HepG2 (cell line): ENCODE results near the gene NECAB2. TPM values are rescaled to one million over a fixed set of nuclear protein-coding genes. Genes with fewer than 3 reads are reported as not detected.
A peak's percentile ranks its signal among the peaks of the same experiment; 100 is the strongest.

Experiments used
- AKAP8 ChIP-seq: sonication (generic); formaldehyde crosslinking; IDR thresholded peaks from 2 replicates; pipeline ENCODE4 v1.5.1; 2020; ENCODE audit warnings: mild to moderate bottlenecking, missing genetic modification reagents
- FOXA1 ChIP-seq, 2 experiments: fragments of 450-650 bp in 1 of 2; sonication (generic) in 1 of 2; formaldehyde crosslinking in 1 of 2; IDR thresholded peaks; 2 replicates each; pipeline versions ENCODE4 v1.4.0 to v1.6.1; 2016 to 2020; ENCODE audit warnings: missing genetic modification reagents in 1 of 2
- FOXM1 ChIP-seq: sonication (generic); formaldehyde crosslinking; IDR thresholded peaks from 2 replicates; pipeline ENCODE4 v1.5.0; 2020; ENCODE audit warnings: missing genetic modification reagents
- KMT2B ChIP-seq: IDR thresholded peaks from 2 replicates; pipeline ENCODE4 v1.6.1; 2016; ENCODE audit warnings: missing genetic modification reagents, missing compliant biosample characterization
- PHB2 ChIP-seq: fragments of 450-650 bp; IDR thresholded peaks from 2 replicates; pipeline ENCODE4 v1.6.1; 2018; ENCODE audit not compliant: partially characterized antibody
- PITX1 ChIP-seq: sonication (generic); formaldehyde crosslinking; IDR thresholded peaks from 2 replicates; pipeline ENCODE4 v1.5.1; 2020; ENCODE audit warnings: mild to moderate bottlenecking, missing genetic modification reagents
- RFXANK ChIP-seq: IDR thresholded peaks from 2 replicates; pipeline ENCODE4 v1.6.1; 2016
- SRSF4 ChIP-seq: fragments of 200-400 bp; formaldehyde crosslinking; IDR thresholded peaks from one replicate; pipeline ENCODE4 v1.6.1; 2018; ENCODE audit warnings: mild to moderate bottlenecking, low read depth, low read length, moderate library complexity; ENCODE audit not compliant: poor library complexity, severe bottlenecking
- ZBTB20 ChIP-seq: sonication (generic); formaldehyde crosslinking; IDR thresholded peaks from 2 replicates; pipeline ENCODE4 v1.8.1; 2023; ENCODE audit warnings: missing genetic modification reagents, low read depth, mild to moderate bottlenecking, borderline replicate concordance
- ZBTB38 ChIP-seq: sonication (generic); formaldehyde crosslinking; IDR thresholded peaks from 2 replicates; pipeline ENCODE4 v1.5.1; 2020; ENCODE audit warnings: mild to moderate bottlenecking, missing genetic modification reagents
- ZNF296 ChIP-seq: sonication (generic); formaldehyde crosslinking; conservative IDR thresholded peaks from 2 replicates; pipeline ENCODE4 v1.5.0; 2020; ENCODE audit warnings: mild to moderate bottlenecking, missing genetic modification reagents
- ZNF563 ChIP-seq: sonication (generic); formaldehyde crosslinking; IDR thresholded peaks from 2 replicates; pipeline ENCODE4 v1.8.0; 2022; ENCODE audit warnings: mild to moderate bottlenecking, moderate library complexity, missing genetic modification reagents
- ZNF564 ChIP-seq: sonication (generic); formaldehyde crosslinking; IDR thresholded peaks from 2 replicates; pipeline ENCODE4 v1.8.1; 2023; ENCODE audit warnings: mild to moderate bottlenecking, missing genetic modification reagents
- ZNF572 ChIP-seq: sonication (generic); formaldehyde crosslinking; IDR thresholded peaks from 2 replicates; pipeline ENCODE4 v1.5.1; 2020; ENCODE audit warnings: mild to moderate bottlenecking, missing genetic modification reagents
- polyA plus RNA-seq, 8 experiments: library from polyadenylated mRNA; depleted of rRNA in 3 of 8; stranded (reverse) in 7 of 8; unstranded in 1 of 8; fragments of >200 nt; fragmentation: Illumina TruSeq in 4 of 8; extraction: Trizol in 4 of 8; gene quantifications; 2 replicates each; pipeline versions ENCODE4 v1.2.1 to v1.2.3, GENCODE V29; 2011 to 2016; ENCODE audit warnings: low read depth in 4 of 8, missing spikeins in 1 of 8, mixed read lengths in 1 of 8; ENCODE audit not compliant: insufficient read depth in 1 of 8
- total RNA-seq, 5 experiments: library from RNA; depleted of rRNA; stranded (reverse); fragments of >200 nt; fragmentation: Illumina TruSeq; extraction: Trizol; gene quantifications; 2 replicates each; pipeline ENCODE4 v1.2.3, GENCODE V29; 2016; ENCODE audit warnings: low read depth in 1 of 5
- TF ChIP-seq, protein P1 (sequence below): sonication (generic); formaldehyde crosslinking; IDR thresholded peaks from 2 replicates; pipeline ENCODE4 v1.5.0; 2020; ENCODE audit warnings: mild to moderate bottlenecking, missing genetic modification reagents, borderline replicate concordance
- TF ChIP-seq, protein P2 (sequence below): sonication (generic); formaldehyde crosslinking; IDR thresholded peaks from 2 replicates; pipeline ENCODE4 v1.9.0; 2022; ENCODE audit warnings: low read depth, missing genetic modification reagents
- TF ChIP-seq, protein P3 (sequence below): sonication (generic); formaldehyde crosslinking; IDR thresholded peaks from 2 replicates; pipeline ENCODE4 v1.4.0; 2020; ENCODE audit warnings: mild to moderate bottlenecking, missing genetic modification reagents
- TF ChIP-seq, protein P4 (sequence below): sonication (generic); formaldehyde crosslinking; IDR thresholded peaks from 2 replicates; pipeline ENCODE4 v1.8.0; 2022; ENCODE audit warnings: missing genetic modification reagents, mild to moderate bottlenecking, borderline replicate concordance

The NECAB2 gene
- total and polyA plus RNA-seq, 2 of the 13 experiments (the other 11 are each of a cell fraction or from before 2014, with no cell fraction given): 0.21 to 0.49 TPM

DNA sequence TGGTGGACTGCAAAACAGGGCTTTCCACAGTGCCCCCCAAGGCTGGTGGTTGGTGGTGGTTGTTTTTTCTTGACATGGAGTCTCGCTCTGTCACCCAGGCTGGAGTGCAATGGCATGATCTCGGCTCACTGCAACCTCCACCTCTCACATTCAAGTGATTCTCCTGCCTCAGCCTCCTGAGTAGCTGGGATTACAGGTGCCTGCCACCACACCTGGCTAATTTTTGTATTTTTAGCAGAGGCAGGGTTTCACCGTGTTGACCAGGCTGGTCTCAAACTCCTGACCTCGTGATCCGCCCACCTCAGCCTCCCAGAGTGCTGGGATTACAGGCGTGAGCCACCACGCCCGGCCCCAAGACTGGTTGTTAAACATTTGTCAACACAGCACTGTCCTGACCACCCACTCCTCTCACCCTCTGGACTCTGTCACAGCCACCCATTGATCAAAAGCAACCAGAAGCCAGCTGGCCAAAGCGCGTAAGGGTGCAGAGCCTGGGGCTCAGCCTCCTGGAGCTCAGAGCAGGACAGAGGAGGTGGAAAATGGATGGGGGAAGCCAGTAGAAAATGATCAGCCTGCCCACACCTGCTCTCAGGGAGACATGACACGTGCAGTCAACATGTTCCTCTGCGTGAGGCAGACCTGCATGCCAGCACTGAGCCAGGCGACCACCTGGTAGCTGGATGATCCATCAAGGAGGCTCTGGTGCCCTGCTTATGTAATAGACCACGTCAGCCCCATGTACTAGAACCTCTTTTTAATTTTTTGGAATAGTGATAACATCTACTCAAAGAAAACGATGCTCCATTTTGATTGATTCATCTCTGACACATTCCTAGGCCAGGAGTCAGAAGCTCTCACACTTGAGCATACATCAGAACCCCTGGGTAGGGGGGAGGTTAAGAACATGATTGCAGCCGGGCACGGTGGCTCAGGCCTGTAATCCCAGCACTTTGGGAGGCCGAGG, 29.8 kb upstream of the NECAB2 start (continued):
- TF ChIP-seq, protein P1, sequence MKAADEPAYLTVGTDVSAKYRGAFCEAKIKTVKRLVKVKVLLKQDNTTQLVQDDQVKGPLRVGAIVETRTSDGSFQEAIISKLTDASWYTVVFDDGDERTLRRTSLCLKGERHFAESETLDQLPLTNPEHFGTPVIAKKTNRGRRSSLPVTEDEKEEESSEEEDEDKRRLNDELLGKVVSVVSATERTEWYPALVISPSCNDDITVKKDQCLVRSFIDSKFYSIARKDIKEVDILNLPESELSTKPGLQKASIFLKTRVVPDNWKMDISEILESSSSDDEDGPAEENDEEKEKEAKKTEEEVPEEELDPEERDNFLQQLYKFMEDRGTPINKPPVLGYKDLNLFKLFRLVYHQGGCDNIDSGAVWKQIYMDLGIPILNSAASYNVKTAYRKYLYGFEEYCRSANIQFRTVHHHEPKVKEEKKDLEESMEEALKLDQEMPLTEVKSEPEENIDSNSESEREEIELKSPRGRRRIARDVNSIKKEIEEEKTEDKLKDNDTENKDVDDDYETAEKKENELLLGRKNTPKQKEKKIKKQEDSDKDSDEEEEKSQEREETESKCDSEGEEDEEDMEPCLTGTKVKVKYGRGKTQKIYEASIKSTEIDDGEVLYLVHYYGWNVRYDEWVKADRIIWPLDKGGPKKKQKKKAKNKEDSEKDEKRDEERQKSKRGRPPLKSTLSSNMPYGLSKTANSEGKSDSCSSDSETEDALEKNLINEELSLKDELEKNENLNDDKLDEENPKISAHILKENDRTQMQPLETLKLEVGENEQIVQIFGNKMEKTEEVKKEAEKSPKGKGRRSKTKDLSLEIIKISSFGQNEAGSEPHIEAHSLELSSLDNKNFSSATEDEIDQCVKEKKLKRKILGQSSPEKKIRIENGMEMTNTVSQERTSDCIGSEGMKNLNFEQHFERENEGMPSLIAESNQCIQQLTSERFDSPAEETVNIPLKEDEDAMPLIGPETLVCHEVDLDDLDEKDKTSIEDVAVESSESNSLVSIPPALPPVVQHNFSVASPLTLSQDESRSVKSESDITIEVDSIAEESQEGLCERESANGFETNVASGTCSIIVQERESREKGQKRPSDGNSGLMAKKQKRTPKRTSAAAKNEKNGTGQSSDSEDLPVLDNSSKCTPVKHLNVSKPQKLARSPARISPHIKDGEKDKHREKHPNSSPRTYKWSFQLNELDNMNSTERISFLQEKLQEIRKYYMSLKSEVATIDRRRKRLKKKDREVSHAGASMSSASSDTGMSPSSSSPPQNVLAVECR (CRISPR knock-in tag): no peak
- TF ChIP-seq FOXM1: no peak
- no peak for TF ChIP-seq KMT2B
- TF ChIP-seq, protein P2, sequence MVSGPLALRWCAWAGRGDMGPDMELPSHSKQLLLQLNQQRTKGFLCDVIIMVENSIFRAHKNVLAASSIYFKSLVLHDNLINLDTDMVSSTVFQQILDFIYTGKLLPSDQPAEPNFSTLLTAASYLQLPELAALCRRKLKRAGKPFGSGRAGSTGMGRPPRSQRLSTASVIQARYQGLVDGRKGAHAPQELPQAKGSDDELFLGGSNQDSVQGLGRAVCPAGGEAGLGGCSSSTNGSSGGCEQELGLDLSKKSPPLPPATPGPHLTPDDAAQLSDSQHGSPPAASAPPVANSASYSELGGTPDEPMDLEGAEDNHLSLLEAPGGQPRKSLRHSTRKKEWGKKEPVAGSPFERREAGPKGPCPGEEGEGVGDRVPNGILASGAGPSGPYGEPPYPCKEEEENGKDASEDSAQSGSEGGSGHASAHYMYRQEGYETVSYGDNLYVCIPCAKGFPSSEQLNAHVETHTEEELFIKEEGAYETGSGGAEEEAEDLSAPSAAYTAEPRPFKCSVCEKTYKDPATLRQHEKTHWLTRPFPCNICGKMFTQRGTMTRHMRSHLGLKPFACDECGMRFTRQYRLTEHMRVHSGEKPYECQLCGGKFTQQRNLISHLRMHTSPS: no peak
- TF ChIP-seq ZNF572 (CRISPR knock-in tag): 0 out of 2 replicates have a peak, but pooled peaks have one; percentile 53
- 0 out of 2 replicates have a peak, but pooled peaks have one; percentile 30 for TF ChIP-seq ZBTB20 (CRISPR knock-in tag)
- TF ChIP-seq PITX1: peak; percentile 79; the same call in 1 of the 2 replicates
- TF ChIP-seq, protein P3, sequence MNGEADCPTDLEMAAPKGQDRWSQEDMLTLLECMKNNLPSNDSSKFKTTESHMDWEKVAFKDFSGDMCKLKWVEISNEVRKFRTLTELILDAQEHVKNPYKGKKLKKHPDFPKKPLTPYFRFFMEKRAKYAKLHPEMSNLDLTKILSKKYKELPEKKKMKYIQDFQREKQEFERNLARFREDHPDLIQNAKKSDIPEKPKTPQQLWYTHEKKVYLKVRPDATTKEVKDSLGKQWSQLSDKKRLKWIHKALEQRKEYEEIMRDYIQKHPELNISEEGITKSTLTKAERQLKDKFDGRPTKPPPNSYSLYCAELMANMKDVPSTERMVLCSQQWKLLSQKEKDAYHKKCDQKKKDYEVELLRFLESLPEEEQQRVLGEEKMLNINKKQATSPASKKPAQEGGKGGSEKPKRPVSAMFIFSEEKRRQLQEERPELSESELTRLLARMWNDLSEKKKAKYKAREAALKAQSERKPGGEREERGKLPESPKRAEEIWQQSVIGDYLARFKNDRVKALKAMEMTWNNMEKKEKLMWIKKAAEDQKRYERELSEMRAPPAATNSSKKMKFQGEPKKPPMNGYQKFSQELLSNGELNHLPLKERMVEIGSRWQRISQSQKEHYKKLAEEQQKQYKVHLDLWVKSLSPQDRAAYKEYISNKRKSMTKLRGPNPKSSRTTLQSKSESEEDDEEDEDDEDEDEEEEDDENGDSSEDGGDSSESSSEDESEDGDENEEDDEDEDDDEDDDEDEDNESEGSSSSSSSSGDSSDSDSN (CRISPR knock-in tag): peak; percentile 8; the same call in 1 of the 2 replicates
- no peak for TF ChIP-seq PHB2
- TF ChIP-seq ZBTB38 (CRISPR knock-in tag): no peak
- TF ChIP-seq AKAP8 (CRISPR knock-in tag): no peak
- 0 out of 2 replicates have a peak, but pooled peaks have one; percentile 15 for TF ChIP-seq ZNF563 (CRISPR knock-in tag)
- no peak for TF ChIP-seq RFXANK
- TF ChIP-seq ZNF564 (CRISPR knock-in tag): no peak
- no peak for TF ChIP-seq ZNF296
- TF ChIP-seq SRSF4: no peak
- TF ChIP-seq FOXA1 (IDR thresholded peaks at IDR 0.05): no peak
- peak; percentile 28; the same call in 1 of the 2 replicates for TF ChIP-seq FOXA1 (CRISPR knock-in tag; IDR thresholded peaks at IDR 0.05)
- TF ChIP-seq, protein P4, sequence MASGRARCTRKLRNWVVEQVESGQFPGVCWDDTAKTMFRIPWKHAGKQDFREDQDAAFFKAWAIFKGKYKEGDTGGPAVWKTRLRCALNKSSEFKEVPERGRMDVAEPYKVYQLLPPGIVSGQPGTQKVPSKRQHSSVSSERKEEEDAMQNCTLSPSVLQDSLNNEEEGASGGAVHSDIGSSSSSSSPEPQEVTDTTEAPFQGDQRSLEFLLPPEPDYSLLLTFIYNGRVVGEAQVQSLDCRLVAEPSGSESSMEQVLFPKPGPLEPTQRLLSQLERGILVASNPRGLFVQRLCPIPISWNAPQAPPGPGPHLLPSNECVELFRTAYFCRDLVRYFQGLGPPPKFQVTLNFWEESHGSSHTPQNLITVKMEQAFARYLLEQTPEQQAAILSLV (CRISPR knock-in tag): no peak
